ENCODE measurements around the gene PACC1. TPM values are rescaled to one million over a fixed set of nuclear protein-coding genes. Genes with fewer than 3 reads are reported as not detected.

The PACC1 gene
- total and polyA plus RNA-seq, 4 donors: 2.8 to 8.1 (median 6.8) TPM

GRCh38 chr1:212368073-212368484, 46.6 kb downstream of the PACC1 start:
- Histone ChIP-seq H3K27me3 (ENCODE audit: control insufficient read depth in 3 of 3, insufficient read depth in 3 of 3, low read length in 2 of 3) (no peaks in the 10 kb centered on the region), H3K27ac (ENCODE audit: low read depth in 1 of 2, low read length in 1 of 2) (no peak overlapping the region), H3K9me3 (ENCODE audit: control insufficient read depth in 4 of 4, insufficient read depth in 3 of 4, low read length in 3 of 4) (no peaks in the 10 kb centered on the region), H3K4me1 (ENCODE audit: control insufficient read depth in 5 of 5, insufficient read depth in 5 of 5, low read length in 5 of 5) (no peaks in the 10 kb centered on the region), H3K9ac (ENCODE audit: insufficient read depth in 1 of 2, low read length in 2 of 2) (no peak overlapping the region), H3K36me3 (ENCODE audit: control insufficient read depth in 4 of 4, insufficient read depth in 4 of 4, low read length in 4 of 4) (peaks cover 3 to 13% (median 10%) of the 10 kb centered on the region in 4 donors), H3K4me3 (no peak overlapping the region)
- WGBS, 2 donors: 74 to 76% methylated on average over 3 of the region's 3 CpGs
- ATAC-seq (ENCODE audit: insufficient read depth, low FRiP score): peak; percentile 88
- peak; percentile 29 to 64 (median 64) for DNase-seq
- TF ChIP-seq CTCF (IDR thresholded peaks at IDR 0.05; ENCODE audit: control extremely low read depth, extremely low read depth): peak; percentile 79

- Histone ChIP-seq H3K9ac (ENCODE audit: insufficient read depth in 1 of 2, low read length in 2 of 2) (no peak overlapping the region), H3K36me3 (ENCODE audit: control insufficient read depth in 4 of 4, insufficient read depth in 4 of 4, low read length in 4 of 4) (peaks cover 3 to 13% (median 11%) of the 10 kb centered on the region in 4 donors)
- no peak for TF ChIP-seq CTCF (IDR thresholded peaks at IDR 0.05; ENCODE audit: control extremely low read depth, extremely low read depth)
Measured at GRCh38 chr1:212367474-212368072, 47.1 kb downstream of the PACC1 start.

GRCh38 chr1:212366901-212367300, 47.8 kb downstream of the PACC1 start:
- no peak for ATAC-seq (ENCODE audit: insufficient read depth, low FRiP score)

More at GRCh38 chr1:212367474-212368072, 47.1 kb downstream of the PACC1 start:
- no peaks in the 10 kb centered on the region for H3K9me3 ChIP-seq (ENCODE audit: control insufficient read depth in 4 of 4, insufficient read depth in 3 of 4, low read length in 3 of 4)
- no peak for ATAC-seq (ENCODE audit: insufficient read depth, low FRiP score)
- H3K27me3 ChIP-seq (ENCODE audit: control insufficient read depth in 3 of 3, insufficient read depth in 3 of 3, low read length in 2 of 3): no peaks in the 10 kb centered on the region
- H3K27ac ChIP-seq (ENCODE audit: low read depth in 1 of 2, low read length in 1 of 2): no peak overlapping the region
- no peak for DNase-seq
- no peaks in the 10 kb centered on the region for H3K4me1 ChIP-seq (ENCODE audit: control insufficient read depth in 5 of 5, insufficient read depth in 5 of 5, low read length in 5 of 5)
- WGBS, 2 donors: 63 to 94% methylated on average over 2 of the region's 2 CpGs
- no peak overlapping the region for H3K4me3 ChIP-seq

More at GRCh38 chr1:212366901-212367300, 47.8 kb downstream of the PACC1 start:
- no peaks in the 10 kb centered on the region for H3K27me3 ChIP-seq (ENCODE audit: control insufficient read depth in 3 of 3, insufficient read depth in 3 of 3, low read length in 2 of 3)
- H3K4me3 ChIP-seq: no peak overlapping the region
- no peaks in the 10 kb centered on the region for H3K4me1 ChIP-seq (ENCODE audit: control insufficient read depth in 5 of 5, insufficient read depth in 5 of 5, low read length in 5 of 5)
- DNase-seq: no peak
- 68 to 82% methylated on average over 5 of the region's 5 CpGs for WGBS, 2 donors
- no peaks in the 10 kb centered on the region for H3K9me3 ChIP-seq (ENCODE audit: control insufficient read depth in 4 of 4, insufficient read depth in 3 of 4, low read length in 3 of 4)
- H3K27ac ChIP-seq (ENCODE audit: low read depth in 1 of 2, low read length in 1 of 2): no peak overlapping the region
- no peak for TF ChIP-seq CTCF (IDR thresholded peaks at IDR 0.05; ENCODE audit: control extremely low read depth, extremely low read depth)
- peaks cover 3 to 17% (median 12%) of the 10 kb centered on the region in 4 donors for H3K36me3 ChIP-seq (ENCODE audit: control insufficient read depth in 4 of 4, insufficient read depth in 4 of 4, low read length in 4 of 4)
- no peak overlapping the region for H3K9ac ChIP-seq (ENCODE audit: insufficient read depth in 1 of 2, low read length in 2 of 2)
